Neural cell (in vitro differentiated cells): Measurements from ENCODE around the gene GNPTAB. TPM values are rescaled to one million over a fixed set of nuclear protein-coding genes. Genes with fewer than 3 reads are reported as not detected.

Experiments used
- H2AFZ ChIP-seq: fragments of 200-600, 300-800 bp; sonication (generic), shearing (Covaris generic); 2 replicates; pipeline ENCODE4 v1.6.0; 2014; ENCODE audit warnings: low read depth, mild to moderate bottlenecking, antibody characterized with exemption, low read length, moderate library complexity
- H3F3A ChIP-seq: fragments of 200-600 bp; shearing (Covaris generic); 2 replicates; pipeline ENCODE4 v1.6.1; 2016; ENCODE audit warnings: mild to moderate bottlenecking, moderate library complexity, mixed read lengths, antibody characterized with exemption, low read length; ENCODE audit not compliant: insufficient read depth, poor library complexity, severe bottlenecking
- H3K27ac ChIP-seq: fragments of 200-600, 300-800 bp; sonication (generic), shearing (Covaris generic); 2 replicates; pipeline ENCODE4 v1.5.1; 2014; ENCODE audit warnings: mild to moderate bottlenecking, low read length, moderate library complexity
- H3K27me3 ChIP-seq: fragments of 300-800, 200-600 bp; sonication (generic), shearing (Covaris generic); 2 replicates; pipeline ENCODE4 v1.6.0; 2014; ENCODE audit warnings: mild to moderate bottlenecking, low read depth, low read length, moderate library complexity; ENCODE audit not compliant: insufficient read depth
- H3K36me3 ChIP-seq: fragments of 300-800, 200-600 bp; sonication (generic), shearing (Covaris generic); 2 replicates; pipeline ENCODE4 v1.5.1; 2014; ENCODE audit warnings: mild to moderate bottlenecking, antibody characterized with exemption, low read length, moderate library complexity; ENCODE audit not compliant: insufficient read depth
- H3K4me2 ChIP-seq: fragments of 300-800, 200-600 bp; sonication (generic), shearing (Covaris generic); 2 replicates; pipeline ENCODE4 v1.6.0; 2014; ENCODE audit warnings: mild to moderate bottlenecking, low read length
- H3K4me3 ChIP-seq: fragments of 300-800, 200-600 bp; sonication (generic), shearing (Covaris generic); 2 replicates; pipeline ENCODE4 v1.5.1; 2014; ENCODE audit warnings: mild to moderate bottlenecking, low read length, moderate library complexity
- H3K79me2 ChIP-seq: fragments of 200-600 bp; shearing (Covaris generic); replicated peaks from 2 replicates; pipeline ENCODE4 v1.6.0; 2014; ENCODE audit warnings: mild to moderate bottlenecking, low read length, moderate library complexity; ENCODE audit not compliant: insufficient read depth
- H3K9ac ChIP-seq: fragments of 300-800, 200-600 bp; sonication (generic), shearing (Covaris generic); 2 replicates; pipeline ENCODE4 v1.6.1; 2016; ENCODE audit warnings: mild to moderate bottlenecking, low read length, mixed read lengths
- H3K9me2 ChIP-seq: fragments of 200-600 bp; shearing (Covaris generic); 2 replicates; pipeline ENCODE4 v1.6.1; 2016; ENCODE audit warnings: mild to moderate bottlenecking, low read length, mixed read lengths; ENCODE audit not compliant: insufficient read depth
- H3K9me3 ChIP-seq: fragments of 200-600, 300-800 bp; sonication (generic), shearing (Covaris generic); 2 replicates; pipeline ENCODE4 v1.6.1; 2016; ENCODE audit warnings: mild to moderate bottlenecking, mixed run types, low read length, moderate library complexity, mixed read lengths
- H4K20me1 ChIP-seq: fragments of 200-600 bp; shearing (Covaris generic); 2 replicates; pipeline ENCODE4 v1.6.1; 2016; ENCODE audit warnings: mild to moderate bottlenecking, mixed run types; ENCODE audit not compliant: insufficient read depth
- CTCF ChIP-seq: fragments of 450-650 bp; IDR thresholded peaks from 2 replicates; pipeline ENCODE4 v1.5.1; 2014; ENCODE audit warnings: antibody characterized with exemption, mild to moderate bottlenecking, moderate library complexity; ENCODE audit not compliant: poor library complexity, severe bottlenecking
- EP300 ChIP-seq: fragments of 450-650 bp; conservative IDR thresholded peaks from 2 replicates; pipeline ENCODE4 v1.6.1; 2014; ENCODE audit warnings: antibody characterized with exemption, mild to moderate bottlenecking, moderate library complexity; ENCODE audit not compliant: poor library complexity, severe bottlenecking
- EZH2 ChIP-seq: fragments of 200-600, 300-800 bp; shearing (Covaris generic), sonication (generic); IDR thresholded peaks from 2 replicates; pipeline ENCODE4 v1.6.1; 2014; ENCODE audit warnings: antibody characterized with exemption, low read length, borderline replicate concordance, mild to moderate bottlenecking; ENCODE audit not compliant: insufficient read depth, poor library complexity, severe bottlenecking
- MXI1 ChIP-seq: fragments of 450-650 bp; conservative IDR thresholded peaks from 2 replicates; pipeline ENCODE4 v1.6.1; 2014; ENCODE audit warnings: antibody characterized with exemption, mild to moderate bottlenecking; ENCODE audit not compliant: poor library complexity, severe bottlenecking
- POLR2AphosphoS5 ChIP-seq: IDR thresholded peaks from 2 replicates; pipeline ENCODE4 v1.6.1; 2012
- RAD21 ChIP-seq: fragments of 450-650 bp; conservative IDR thresholded peaks from 2 replicates; pipeline ENCODE4 v1.6.1; 2014; ENCODE audit warnings: antibody characterized with exemption, mild to moderate bottlenecking, moderate library complexity
- SMC3 ChIP-seq: fragments of 450-650 bp; conservative IDR thresholded peaks from 2 replicates; pipeline ENCODE4 v1.6.1; 2014; ENCODE audit warnings: antibody characterized with exemption, mild to moderate bottlenecking, moderate library complexity; ENCODE audit not compliant: poor library complexity
- TAF1 ChIP-seq: IDR thresholded peaks from 2 replicates; pipeline ENCODE4 v1.6.1; 2012; ENCODE audit warnings: low read depth
- polyA plus RNA-seq: library from polyadenylated mRNA; depleted of rRNA; stranded (reverse); fragments of >200 nt; gene quantifications from 2 replicates; pipeline ENCODE4 v1.2.3, GENCODE V29; 2014
- TF ChIP-seq, protein P1 (sequence below): IDR thresholded peaks from 2 replicates; pipeline ENCODE4 v1.6.1; 2012; ENCODE audit warnings: borderline replicate concordance

GNPTAB gene
- polyA plus RNA-seq, 1 donor from 2014 or later = 80.0 TPM

- Histone ChIP-seq H3K4me3 (no peak overlapping the region), H3K79me2 (no peaks in the 10 kb centered on the region), H3K9me3 (no peaks in the 10 kb centered on the region), H2AFZ (no peak overlapping the region), H3K4me2 (no peak overlapping the region), H3K9ac (no peak overlapping the region), H4K20me1 (no peaks in the 10 kb centered on the region), H3K27ac (no peak overlapping the region), H3K36me3 (peaks cover 8% of the 10 kb centered on the region), H3F3A (no peaks in the 10 kb centered on the region), H3K27me3 (no peaks in the 10 kb centered on the region), H3K9me2 (no peaks in the 10 kb centered on the region)
- no peak for TF ChIP-seq SMC3
- TF ChIP-seq, protein P1, sequence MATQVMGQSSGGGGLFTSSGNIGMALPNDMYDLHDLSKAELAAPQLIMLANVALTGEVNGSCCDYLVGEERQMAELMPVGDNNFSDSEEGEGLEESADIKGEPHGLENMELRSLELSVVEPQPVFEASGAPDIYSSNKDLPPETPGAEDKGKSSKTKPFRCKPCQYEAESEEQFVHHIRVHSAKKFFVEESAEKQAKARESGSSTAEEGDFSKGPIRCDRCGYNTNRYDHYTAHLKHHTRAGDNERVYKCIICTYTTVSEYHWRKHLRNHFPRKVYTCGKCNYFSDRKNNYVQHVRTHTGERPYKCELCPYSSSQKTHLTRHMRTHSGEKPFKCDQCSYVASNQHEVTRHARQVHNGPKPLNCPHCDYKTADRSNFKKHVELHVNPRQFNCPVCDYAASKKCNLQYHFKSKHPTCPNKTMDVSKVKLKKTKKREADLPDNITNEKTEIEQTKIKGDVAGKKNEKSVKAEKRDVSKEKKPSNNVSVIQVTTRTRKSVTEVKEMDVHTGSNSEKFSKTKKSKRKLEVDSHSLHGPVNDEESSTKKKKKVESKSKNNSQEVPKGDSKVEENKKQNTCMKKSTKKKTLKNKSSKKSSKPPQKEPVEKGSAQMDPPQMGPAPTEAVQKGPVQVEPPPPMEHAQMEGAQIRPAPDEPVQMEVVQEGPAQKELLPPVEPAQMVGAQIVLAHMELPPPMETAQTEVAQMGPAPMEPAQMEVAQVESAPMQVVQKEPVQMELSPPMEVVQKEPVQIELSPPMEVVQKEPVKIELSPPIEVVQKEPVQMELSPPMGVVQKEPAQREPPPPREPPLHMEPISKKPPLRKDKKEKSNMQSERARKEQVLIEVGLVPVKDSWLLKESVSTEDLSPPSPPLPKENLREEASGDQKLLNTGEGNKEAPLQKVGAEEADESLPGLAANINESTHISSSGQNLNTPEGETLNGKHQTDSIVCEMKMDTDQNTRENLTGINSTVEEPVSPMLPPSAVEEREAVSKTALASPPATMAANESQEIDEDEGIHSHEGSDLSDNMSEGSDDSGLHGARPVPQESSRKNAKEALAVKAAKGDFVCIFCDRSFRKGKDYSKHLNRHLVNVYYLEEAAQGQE = no peak
- no peak for TF ChIP-seq TAF1
- no peak for TF ChIP-seq CTCF
- no peak for TF ChIP-seq RAD21
- no peak for TF ChIP-seq EP300
- no peak for TF ChIP-seq POLR2AphosphoS5
- TF ChIP-seq EZH2 = no peak
- no peak for TF ChIP-seq MXI1
Observed at GRCh38 chr12:101746196-101746595, 84.6 kb downstream of the GNPTAB start.

DNA sequence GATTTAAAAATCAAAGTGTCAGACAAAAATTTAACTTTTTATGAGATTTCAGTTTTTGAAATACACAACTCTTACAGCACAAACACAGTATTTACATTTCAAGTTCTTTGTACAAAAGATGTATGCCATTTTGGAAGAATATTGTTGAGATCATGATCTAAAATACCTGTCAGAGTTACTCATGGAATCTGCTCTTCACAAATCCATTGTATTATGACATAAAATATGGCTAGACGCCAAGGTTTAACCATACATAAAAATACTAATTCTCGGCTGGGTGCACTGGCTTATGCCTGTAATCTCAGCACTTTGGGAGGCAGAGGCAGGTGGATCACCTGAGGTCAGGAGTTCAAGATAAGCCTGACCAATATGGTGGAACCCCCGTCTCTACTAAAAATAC is 85.3 kb downstream of the GNPTAB start:
- H3F3A ChIP-seq = no peaks in the 10 kb centered on the region
- no peaks in the 10 kb centered on the region for H4K20me1 ChIP-seq
- peaks cover 5% of the 10 kb centered on the region for H3K36me3 ChIP-seq
- H3K9me3 ChIP-seq = no peaks in the 10 kb centered on the region
- H3K79me2 ChIP-seq = no peaks in the 10 kb centered on the region
- no peak for TF ChIP-seq EP300
- TF ChIP-seq POLR2AphosphoS5 = no peak
- TF ChIP-seq CTCF = no peak
- no peak for TF ChIP-seq SMC3
- no peak for TF ChIP-seq MXI1
- TF ChIP-seq, protein P1 = no peak
- no peak for TF ChIP-seq TAF1
- no peak for TF ChIP-seq RAD21
- no peak for TF ChIP-seq EZH2
- no peak overlapping the region for H2AFZ ChIP-seq
- H3K27ac ChIP-seq = no peak overlapping the region
- H3K4me3 ChIP-seq = no peak overlapping the region
- no peaks in the 10 kb centered on the region for H3K27me3 ChIP-seq
- H3K9ac ChIP-seq = no peak overlapping the region
- no peak overlapping the region for H3K4me2 ChIP-seq
- H3K9me2 ChIP-seq = no peaks in the 10 kb centered on the region
